Measurements from ENCODE around the gene MATN1.

DNA sequence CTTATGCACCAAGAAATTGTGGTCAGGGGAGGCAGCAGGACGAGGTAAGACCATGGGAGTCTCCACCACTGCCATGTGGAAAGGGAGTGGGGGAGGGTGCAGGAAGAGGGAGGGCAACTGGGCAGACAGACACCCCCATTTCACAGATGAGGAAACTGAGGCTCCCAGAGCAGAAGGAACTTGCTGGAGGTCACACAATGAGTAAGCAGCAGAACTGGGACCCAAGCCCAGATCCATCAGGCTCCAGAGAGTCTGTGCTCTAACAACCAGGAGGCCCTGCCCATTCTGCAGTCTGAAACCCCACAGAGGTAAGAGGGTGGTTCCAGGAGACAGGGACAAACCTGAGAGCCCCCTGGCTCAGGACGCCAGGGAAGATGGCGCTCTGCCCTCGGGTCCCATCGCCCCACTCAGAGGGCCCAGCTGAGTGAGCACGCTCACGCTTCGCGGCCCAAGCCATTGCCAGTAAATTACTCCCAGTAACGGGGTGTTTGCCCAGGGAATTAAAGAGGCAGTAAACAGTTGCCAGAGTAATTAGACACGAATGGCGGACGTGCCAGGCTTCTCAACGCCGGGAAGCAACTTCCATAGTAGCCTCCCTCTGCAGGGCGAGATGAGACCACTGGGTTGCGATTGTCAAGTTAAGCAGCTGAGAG is 59.2 kb downstream of the MATN1 start:
- no peak for TF ChIP-seq POLR2A (IDR thresholded peaks at IDR 0.05)
- TF ChIP-seq, protein P1, sequence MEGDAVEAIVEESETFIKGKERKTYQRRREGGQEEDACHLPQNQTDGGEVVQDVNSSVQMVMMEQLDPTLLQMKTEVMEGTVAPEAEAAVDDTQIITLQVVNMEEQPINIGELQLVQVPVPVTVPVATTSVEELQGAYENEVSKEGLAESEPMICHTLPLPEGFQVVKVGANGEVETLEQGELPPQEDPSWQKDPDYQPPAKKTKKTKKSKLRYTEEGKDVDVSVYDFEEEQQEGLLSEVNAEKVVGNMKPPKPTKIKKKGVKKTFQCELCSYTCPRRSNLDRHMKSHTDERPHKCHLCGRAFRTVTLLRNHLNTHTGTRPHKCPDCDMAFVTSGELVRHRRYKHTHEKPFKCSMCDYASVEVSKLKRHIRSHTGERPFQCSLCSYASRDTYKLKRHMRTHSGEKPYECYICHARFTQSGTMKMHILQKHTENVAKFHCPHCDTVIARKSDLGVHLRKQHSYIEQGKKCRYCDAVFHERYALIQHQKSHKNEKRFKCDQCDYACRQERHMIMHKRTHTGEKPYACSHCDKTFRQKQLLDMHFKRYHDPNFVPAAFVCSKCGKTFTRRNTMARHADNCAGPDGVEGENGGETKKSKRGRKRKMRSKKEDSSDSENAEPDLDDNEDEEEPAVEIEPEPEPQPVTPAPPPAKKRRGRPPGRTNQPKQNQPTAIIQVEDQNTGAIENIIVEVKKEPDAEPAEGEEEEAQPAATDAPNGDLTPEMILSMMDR (IDR thresholded peaks at IDR 0.05) = no peak
